HG03457 (cell line): Measurements from ENCODE around the gene GUCY2C.
"Not testable (repeated sequence)": the region's sequence is repeated elsewhere in the genome, so short reads cannot be mapped to it uniquely, and the experiment has no call there.

Experiments used
- ATAC-seq: cut with Tn5 transposase; IDR thresholded peaks from one replicate; pipeline ENCODE4 v1.9.1; 2021; ENCODE audit warnings: moderate number of reproducible peaks; ENCODE audit not compliant: unreplicated experiment

Gene GUCY2C

DNA sequence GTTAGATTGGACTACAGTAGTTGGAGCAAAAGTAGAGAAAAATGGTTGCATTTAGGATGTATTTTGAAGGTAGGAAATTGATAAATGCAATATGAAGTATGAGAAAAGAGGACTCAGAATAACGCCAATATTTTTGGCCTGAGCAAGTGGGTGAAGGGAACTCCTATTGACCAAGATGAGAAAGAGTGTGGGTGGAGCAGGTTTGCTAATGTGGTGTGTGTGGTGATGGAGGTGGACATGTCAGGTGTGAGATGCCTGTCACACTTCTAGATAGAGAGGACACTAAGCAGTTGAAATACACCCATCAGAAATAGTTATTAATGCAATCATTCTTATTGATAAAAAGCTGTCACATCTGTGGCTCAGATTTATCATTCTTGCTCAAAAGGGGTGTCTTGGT, 7.3 kb downstream of the GUCY2C start:
- no peak for ATAC-seq

DNA sequence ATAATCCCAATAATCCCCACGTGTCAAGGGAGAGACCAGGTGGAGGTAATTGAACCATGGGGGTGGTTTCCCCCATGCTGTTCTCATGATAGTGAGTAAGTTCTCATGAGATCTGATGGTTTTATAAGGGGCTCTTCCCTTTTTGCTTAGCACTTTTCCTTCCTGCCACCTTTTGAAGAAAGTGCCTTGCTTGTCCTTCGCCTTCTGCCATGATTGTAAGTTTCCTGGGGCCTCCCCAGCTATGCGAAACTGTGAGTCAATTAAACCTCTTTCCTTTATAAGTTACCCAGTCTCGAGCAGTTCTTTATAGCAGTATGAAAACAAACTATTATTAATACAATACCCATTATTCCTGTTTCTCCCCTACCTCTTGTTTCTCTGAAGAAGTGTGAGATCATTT, 14.2 kb downstream of the GUCY2C start:
- ATAC-seq = not testable (repeated sequence)

DNA sequence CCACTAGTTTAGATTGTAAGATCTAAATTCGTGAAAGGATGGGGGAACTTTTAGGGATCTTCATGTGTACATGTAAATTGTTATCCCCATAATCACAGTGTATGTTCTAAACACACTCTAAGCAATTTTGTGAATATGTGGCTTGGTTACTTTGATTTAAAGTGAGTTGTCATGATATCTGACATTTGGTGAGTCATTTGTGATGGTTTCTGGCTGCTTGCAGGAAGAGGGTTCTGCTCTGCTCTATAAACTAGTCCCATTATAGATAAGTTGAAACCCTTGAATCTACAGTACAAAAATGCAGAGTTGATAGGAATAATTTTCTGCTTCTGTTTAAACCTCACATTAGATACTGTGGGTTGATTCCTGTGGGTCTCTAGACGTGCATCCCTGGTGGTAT, 14.8 kb downstream of the GUCY2C start:
- ATAC-seq = no peak

DNA sequence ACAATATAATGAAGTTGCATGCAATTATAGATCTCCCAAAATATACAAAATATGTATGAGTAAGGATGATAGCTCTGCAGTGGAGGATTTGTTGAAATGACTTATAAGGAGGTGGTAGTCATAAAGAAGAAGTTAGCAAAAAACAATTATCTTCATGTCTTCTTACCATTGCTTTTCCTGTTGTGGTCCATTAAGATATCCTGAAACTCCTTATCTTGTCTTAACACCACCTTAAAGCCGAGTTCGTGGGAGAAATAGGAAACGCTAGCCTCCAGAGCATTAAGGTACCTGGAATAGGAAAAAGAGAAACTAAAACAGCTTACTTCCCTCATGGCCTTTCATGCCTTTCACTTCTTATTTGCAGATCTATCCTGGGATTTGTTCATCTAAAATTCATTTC, 15.2 kb downstream of the GUCY2C start:
- ATAC-seq = no peak

DNA sequence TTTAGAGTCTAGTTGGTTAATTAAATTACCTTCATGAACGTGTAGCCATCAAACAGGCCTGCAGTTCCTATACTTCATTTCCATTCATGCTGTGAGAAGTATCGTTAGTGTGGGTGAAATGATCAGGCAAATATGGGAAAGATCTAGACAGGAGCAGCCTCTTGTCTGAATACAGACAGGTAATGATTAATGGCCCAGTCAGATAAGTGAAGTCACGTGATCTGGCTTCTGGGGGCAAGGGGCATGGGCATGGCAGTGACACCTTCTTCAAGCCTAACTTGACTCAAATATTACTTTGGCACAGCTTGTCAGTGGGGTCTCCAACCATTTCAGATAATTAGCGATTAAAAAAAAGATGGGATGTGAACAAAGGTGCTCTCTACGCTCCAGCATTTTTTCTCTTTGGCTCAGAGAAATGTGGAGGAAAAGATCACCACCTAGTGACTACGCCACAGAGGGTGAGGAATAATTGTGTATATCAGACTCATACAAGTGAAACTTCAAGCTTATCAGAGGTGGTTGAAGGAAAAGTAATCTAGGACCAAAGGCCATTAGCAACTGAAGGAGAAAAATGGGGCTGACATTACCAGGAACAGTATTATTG, 17.8 kb downstream of the GUCY2C start:
- no peak for ATAC-seq

DNA sequence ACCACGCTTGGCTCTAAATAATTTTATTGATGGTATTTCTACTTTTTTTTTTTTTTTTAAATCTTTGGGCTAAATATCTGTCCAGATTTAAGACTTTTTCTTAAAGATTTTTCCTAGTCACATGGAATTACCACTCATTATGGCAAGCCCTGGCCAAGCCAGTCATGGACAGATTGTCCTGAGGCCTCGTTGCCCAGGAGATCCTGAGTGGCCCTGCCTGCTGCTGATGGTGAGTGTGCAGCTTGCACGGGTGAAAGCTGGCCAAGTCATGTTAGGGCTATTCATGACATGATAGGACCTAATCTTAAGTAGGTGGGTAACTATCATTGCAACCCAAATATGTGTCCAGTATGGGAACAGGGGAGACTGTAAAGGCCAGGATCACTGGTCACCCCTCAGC, 27.8 kb downstream of the GUCY2C start:
- ATAC-seq = no peak

DNA sequence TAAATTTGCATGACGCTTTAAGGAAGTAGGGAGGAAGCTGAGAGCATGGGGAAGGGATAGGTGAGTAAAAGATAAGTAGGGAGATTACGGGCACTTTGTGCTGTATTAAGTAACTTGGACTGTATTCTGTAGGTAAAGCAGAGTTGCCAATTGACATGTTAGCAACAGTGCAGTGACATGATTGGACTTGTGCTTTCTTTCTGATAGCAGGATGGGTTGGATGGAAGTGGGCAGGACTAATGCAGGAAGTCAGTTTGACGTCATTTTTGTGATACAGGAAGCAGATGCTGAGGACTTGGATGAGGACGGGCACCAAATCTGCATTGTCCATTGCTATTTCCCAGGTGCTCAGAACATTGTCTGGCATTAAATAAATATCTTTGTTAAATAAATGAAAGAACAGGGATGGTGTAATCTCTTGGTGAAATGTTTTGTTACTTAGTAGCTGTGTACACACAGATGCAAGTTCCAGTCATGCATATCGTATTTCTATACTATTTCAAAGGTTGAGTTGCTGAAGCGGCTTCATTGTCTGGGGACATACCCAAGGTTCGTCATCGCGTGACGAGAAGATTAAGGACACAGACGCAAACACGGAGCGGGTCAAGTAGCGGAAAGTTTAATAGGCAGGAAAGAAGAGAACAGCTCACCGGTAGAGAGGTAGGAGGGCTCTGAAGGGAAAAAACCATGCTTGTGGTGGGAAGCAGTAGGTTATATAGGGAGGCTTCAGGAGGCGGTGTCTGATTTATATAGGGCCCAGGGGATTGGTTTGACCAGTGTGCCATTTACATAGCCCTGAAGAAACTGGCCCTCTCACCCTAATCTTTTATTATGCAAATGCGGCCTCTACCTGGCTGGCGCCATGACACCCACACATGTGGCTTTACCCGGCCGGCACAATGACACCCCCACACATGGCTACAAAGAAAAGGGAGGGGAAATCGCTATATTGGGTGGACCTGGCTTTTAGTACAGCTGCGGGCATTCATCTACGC, 30.7 kb downstream of the GUCY2C start:
- no peak for ATAC-seq

DNA sequence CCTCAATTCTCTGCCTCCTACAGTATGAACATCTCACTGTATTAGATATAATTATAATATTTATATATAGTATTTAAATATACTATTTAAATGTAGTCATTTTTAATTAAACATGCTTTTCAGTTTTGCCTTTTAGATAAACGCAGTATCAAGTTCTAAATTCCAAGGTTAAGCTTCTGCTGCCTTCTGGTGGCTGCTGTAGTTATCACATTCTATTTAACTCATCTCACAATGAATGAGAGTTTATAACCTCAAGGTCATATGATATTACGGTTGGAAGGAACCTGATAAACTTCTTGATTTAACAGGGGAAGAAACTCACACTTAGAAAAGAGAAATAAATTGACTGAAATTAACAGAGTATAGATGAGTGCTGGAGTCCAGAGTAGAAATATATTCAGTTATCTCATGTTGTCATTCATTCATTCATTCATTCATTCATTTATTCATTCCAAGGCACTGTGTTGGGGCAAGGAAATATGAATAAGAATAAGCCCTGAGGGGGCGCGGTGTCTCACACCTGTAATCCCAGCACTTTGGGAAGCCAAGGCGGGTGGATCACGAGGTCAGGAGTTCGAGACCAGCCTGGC, 31.9 kb downstream of the GUCY2C start:
- no peak for ATAC-seq

DNA sequence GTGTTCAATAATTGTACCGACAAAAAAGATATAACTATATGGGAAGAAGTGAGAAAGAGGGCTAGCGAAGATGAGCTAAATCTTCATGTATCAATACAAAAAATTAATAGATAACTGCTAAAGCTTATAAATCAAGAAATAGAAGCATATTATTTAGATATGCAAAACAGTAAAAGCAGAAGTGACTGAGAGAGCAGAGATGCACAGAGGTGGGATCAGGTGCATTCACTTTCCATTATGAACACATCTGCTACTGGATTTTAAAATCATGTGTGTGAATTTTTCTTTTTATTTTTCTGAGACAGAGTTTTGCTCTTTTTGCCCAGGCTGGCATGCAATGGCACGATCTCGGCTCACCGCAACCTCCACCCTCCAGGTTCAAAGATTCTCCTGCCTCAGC, 33.4 kb downstream of the GUCY2C start:
- ATAC-seq = no peak

DNA sequence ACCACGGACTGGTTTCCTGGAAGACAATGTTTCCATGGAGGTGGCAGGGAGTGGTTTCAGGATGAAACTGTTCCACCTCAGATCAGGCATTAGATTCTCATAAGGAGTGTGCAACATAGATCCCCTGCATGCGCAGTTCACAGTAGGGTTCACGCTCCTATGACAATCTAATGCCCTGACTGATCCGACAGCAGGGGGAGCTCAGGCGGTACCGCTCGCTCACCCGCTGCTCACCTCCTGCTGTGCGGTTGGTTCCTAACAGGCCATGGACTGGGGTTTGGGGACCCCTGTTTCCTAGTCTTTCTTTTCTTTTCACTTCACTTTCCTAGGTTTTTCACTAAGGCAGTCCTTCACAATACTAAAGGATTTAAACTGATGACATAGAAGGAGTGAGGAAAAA, 39.6 kb downstream of the GUCY2C start:
- no peak for ATAC-seq

DNA sequence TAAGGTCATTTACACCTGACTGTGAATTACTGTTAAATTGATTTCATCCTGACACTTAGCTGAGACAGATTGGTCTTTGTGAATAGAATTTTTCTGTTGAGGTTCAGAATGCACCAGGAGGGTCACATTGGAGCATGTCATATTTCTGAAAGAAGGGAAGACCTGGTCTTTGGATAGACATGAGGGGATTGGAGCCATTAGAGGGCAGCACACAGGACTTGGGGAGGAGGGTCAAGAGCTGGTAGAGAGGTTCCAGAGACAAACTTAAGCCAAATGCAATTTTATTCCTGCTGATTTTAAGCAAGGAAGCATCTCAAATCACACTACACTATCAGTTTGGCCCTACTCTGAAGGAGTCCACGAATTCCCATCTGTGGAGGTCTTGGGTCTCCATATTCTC, 41.1 kb downstream of the GUCY2C start:
- ATAC-seq = no peak

DNA sequence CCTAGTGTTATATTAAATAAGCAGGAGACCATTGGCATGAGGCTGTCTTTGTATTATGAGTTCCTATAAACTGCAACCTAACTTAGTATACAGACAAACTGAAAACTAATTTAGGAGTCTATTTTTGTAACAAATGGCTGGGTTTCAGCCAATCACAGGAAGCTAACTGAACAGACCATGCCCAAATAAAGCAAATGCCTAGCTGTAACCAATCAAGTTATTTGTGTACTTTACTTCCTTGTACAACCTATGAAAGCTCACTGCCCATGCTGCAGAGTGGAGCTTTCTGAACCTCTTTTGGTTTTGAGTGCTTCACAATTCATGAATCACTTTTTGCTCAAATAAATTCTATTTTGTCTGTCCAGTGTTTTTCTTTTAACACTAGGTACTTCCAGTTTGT, 41.6 kb downstream of the GUCY2C start:
- no peak for ATAC-seq

DNA sequence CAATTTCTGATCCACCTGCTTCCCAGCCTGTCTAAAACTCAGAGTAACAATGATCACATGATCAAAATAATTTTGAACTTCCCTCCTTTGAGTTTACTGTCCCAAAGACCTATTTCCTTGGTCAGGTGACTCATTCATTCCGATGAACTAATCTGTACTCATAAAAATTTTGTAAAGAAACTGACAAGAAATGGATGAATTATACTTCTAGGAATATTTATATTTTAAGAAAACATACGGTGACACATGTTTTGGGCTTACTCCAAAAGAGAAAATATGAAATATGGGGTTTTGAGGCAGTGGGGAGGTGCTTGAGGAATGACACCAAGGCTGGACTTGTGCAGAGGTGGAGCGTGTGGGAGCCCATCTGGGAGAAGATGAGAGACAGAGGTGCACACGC, 42.0 kb downstream of the GUCY2C start:
- ATAC-seq = no peak

DNA sequence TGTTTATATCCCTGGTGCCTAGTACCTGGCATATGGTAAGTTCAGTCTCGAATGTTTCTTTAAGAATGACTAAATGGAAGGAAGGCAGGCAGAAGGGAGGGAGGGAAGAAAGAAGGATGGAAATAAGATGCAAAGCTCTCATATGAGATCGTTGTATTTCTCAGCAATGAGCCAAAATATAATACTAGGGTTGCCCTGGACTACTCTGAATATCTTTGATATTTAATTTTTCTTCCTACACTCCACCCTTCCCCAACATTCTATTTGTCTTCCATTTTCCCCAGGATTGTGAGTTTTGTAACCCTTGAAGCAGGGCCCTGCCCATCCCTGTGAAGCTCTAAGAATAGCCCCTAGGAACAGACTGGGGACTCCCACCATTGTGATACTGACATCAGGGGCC, 43.9 kb downstream of the GUCY2C start:
- ATAC-seq = no peak

DNA sequence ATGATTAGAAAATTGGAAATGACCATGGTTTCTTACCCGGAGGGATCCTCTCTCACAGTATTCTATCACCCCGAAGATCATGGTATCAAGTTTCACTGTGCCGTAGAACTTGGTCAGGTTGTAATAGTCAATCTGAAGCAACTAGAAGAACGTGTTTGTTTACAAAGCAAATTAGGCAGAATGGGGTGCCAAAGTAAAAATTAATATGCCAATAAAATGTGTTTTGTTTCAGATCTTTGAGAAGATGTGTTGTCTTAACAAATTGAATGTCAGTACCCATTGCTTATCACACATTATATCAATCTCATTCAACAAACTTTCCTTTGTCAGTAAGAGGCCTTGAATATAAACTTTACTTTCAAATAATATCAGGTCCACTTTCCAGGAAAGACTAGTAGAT, 45.0 kb downstream of the GUCY2C start:
- no peak for ATAC-seq

DNA sequence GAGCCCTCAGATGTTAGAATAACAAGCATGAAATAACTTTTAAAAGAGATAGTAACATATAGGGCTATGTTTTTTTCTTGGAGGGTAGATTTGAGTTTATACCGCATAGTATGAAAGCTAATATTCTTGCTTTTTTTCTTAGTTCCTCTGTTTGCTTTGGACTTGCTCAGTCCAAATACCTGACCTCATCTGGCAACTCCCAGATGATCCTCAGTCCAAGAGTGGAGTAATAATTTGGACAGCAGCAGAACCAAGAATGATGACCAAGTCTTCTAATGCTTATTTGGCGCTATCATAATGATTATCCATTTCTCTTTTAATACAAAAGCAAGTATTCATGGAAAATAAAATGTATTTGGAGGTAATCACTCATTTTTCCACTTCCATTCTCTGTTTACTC, 45.6 kb downstream of the GUCY2C start:
- no peak for ATAC-seq

DNA sequence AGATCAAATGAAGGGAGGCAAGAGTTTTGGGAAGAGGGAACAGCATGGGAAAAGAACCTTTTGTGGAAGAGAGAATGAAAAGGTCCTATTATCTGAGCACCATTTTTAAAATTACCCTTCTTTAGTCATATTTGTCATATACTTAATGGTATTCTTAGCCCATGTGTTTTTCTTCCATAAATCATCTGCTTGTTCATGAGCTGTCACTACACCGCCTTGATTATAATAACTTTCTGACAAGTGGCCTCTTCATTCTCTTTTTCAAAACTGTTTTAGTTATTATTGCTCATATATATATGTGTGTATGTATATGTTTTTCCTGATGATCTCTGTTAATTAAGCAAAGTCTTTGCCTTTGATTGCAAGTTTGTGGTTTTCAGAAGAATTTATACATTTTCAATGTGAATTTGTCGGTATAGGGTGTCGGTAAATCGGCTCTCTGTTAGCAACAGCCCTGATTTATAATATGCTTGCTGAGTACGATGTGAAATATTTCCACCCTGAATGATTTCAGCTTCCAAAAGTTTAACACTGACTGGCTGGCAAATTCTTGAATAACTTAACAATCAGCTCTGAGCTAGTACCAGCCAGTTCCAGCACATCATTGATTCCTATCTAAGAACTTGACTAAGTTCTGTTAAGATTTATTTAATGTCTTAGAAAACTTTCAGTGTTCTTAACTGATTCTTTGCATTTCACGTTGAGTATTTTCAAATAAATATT, 49.2 kb downstream of the GUCY2C start:
- ATAC-seq = no peak

DNA sequence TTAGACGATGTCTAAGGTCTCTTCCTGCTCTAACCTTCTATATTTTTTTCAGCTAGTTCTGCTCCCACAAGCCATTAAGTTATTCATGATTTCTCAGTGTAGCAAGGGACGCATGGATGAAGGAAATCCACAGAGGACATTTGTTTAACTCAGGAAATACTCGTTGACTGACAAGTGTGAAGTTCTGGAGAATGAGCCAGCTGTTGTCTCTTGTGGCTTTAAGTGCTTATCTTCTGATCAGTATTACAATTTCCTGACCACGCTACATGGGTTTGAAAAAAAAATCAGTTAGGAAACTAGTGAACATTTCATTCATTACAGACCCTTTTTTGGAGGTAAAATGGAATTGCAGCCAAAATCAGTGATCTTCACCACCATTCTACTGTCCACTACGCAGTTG, 53.1 kb downstream of the GUCY2C start:
- ATAC-seq = no peak

DNA sequence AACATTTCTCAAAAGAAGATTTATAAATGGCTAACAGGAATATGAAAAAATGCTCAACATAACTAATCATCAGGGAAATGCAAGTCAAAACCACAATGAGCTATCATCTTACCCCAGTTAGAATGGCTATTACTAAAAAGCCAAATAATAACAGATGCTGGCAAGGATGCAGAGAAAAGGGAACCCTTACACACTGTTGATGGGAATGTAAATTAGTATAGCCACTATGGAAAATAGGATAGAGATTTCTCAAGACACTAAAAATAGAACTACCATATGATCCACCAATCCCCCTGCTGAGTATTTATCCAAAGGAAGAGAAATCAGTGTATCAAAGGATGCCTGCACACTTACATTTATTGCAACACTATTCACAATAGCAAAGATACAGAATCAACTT, 58.3 kb downstream of the GUCY2C start:
- ATAC-seq = no peak

DNA sequence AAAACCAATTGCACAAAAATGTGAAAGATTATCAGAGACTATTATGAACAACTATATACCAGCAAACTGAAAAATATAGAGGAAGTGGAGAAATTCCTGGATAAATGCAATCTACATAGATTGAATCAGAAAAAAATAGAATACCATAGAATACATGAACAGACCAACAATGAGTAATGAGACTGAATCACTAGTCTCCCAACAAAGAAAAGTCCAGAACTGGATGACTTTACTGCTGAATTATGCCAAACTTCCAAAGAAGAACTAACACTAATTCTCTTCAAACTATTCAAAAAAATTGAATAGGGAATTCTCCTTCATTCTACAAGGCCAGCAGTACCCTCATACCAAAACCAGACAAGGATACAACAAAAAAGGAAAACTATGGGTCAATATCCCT, 60.6 kb downstream of the GUCY2C start:
- ATAC-seq = no peak

DNA sequence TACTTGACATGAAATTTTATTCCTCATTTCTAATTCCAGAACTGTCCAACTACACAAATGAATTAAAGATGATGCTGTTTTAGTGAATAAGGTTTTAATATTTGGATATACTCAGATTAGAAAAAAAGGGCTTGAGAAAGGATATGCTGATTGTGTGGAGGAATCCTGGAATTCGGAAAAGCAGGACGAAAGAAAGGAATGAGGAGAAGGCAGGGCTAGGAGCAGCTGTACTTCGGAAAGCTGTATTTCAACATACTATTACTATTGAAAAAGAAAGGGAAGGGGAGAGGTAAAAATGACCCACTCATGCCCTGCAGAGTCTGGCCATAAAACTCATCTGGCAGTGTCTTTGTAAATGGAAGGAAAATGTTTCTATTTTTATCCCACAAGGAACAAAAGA, 65.6 kb downstream of the GUCY2C start:
- ATAC-seq = no peak
